T-helper 1 cell treated with Interleukin-12 subunit alpha and Interleukin-12 subunit beta and Interleukin-4 antibody, amounts not matched to agents 30 ng/mL and 1 ng/mL, for 36 hours (primary cell): ENCODE data around the gene ECPAS. TPM values are rescaled to one million over a fixed set of nuclear protein-coding genes. Genes with fewer than 3 reads are reported as not detected.
"Not testable (repeated sequence)": the region's sequence is repeated elsewhere in the genome, so short reads cannot be mapped to it uniquely, and the experiment has no call there.

ENCODE experiments used
- intact Hi-C: fragments of 100-400 bp; cut with micrococcal nuclease; formaldehyde crosslinking; loops from one replicate; pipeline ENCODE4 v1.15.1; 2024
- total RNA-seq: library from RNA; stranded (reverse); gene quantifications from 2 replicates; pipeline ENCODE4 v1.2.3, GENCODE V29; 2022

The ECPAS gene
- total RNA-seq, 1 donor from 2014 or later: 83.5 TPM

DNA sequence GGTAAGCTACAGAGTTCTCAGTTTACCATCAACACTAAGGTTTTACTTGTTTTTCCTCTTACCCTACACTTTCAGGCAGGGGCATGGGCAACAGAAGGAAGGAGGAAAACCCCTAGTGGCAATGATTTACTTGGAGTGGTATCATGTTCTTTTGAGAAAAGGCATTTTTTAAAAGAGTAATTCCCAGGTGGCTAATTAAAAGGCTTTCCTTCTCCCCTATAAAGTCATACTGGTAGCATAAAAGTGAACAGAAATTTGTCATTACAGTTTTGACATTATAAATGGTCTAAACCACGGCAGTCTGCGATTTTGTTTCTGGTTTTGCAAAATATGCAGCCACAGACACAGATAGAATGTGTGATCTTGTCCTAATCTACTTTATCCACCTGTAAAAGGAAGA, 123.3 kb downstream of the ECPAS start:
- intact Hi-C loops: no loop called here

DNA sequence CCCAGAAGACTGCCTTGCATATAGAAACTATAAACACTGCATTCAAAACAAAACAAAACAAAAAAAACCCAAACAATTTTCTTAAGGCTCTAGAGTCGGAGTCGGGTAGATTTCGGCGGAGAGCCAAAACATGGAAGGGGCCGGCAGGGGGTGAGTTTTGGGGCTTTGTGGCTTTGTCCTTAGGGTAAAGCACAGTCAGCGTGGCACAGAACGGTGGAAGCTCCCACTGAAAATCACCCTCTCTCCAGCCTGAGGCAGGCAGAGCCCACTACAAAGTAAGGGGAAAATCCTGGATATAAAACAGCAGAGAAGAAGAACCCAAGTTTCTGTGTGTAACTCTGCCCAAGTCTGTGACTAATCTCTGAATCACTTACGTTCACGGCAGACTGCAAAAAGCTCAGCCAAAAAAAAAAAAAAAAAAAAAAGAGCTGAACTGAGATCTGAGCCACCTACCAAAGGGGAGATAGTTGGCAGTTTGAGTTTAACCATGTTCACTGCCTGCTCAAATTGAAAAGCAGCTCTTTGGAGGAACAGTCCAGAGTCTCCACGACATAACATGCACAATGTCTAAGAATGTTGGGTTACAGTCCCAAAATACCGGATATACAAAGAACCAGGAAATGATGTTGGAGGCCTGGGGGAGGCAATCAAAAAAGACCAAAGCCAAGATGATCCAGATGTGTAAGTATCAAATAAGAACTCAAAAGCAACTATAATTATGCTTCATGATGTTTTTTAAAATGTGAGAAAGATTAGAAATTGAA, 127.5 kb downstream of the ECPAS start:
- intact Hi-C loops: no loop called here

DNA sequence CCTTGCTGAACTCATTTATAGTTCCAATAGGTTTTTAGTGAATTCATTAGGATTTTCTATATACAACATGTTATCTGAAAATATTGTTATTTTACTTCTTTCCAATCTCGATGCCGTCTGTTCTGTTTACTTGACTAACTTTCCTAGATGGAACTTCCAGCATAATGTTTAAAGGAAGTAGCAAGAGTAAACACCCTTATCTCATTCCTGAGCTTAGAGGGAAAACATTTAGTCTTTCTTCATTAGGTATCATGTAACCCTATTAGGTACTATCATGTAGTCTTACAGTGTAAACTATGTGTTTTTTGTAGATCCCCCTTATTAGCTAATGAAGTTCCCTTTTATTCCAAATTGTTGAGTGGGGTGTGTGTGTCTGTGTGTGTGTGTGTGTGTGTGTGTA, 131.6 kb downstream of the ECPAS start:
- intact Hi-C loops: no loop called here

DNA sequence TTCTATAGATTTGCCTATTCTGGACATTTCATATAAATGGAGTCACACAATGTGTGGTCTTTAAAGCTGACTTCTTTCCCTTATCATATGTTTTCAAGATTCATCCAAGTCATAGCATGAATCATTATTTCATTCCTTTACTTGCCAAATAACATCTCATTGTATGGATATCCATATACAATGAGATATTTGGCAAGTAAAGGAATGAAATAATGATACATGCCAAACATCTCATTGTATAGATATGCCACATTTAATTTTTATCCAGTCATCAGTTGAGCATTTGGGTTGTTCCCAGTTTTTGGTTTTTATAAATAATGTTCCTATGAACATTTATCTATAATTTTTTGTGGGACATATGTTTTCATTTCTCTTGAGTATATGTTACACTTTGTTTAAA, 133.6 kb downstream of the ECPAS start:
- intact Hi-C loops: no loop called here

DNA sequence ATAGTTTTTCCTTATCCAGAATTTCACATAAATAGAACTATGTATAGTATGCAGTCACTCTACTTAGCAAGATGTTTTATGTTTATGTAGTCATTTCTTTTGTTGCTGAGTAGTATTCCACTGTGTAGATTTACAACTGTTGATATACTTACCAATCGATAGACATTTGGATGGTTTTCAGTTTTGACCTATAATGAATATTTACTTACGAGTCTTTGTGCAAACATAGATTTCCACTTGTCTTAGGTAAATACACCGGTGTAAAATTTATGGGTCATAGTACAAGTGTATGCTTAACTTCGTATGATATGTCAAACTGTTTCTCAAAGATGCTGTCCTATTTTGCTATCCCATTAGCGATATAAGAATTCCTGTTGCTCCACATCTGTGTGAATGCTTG, 134.4 kb downstream of the ECPAS start:
- intact Hi-C loops: no loop called here

DNA sequence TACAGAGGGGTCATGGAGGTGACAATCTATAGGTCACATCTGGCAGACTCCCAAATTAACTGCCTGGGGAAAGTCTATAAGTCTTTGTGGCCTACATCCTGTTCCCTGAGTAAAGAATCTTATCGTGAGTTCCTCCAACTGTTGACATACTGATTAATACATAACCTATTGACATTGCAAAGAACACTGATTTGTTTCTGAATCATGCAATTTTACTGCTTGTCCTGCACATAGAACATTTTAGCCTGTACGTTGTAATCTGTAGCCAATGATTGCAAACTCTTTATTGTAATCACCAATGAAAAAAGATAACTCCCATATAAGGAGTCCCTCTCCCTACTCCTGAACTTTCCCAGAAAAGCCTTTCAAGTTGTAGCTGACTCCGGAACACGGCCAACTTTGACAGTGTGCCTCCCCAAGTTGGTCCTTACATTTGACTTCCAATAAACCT, 135.3 kb downstream of the ECPAS start:
- intact Hi-C loops: no loop called here

DNA sequence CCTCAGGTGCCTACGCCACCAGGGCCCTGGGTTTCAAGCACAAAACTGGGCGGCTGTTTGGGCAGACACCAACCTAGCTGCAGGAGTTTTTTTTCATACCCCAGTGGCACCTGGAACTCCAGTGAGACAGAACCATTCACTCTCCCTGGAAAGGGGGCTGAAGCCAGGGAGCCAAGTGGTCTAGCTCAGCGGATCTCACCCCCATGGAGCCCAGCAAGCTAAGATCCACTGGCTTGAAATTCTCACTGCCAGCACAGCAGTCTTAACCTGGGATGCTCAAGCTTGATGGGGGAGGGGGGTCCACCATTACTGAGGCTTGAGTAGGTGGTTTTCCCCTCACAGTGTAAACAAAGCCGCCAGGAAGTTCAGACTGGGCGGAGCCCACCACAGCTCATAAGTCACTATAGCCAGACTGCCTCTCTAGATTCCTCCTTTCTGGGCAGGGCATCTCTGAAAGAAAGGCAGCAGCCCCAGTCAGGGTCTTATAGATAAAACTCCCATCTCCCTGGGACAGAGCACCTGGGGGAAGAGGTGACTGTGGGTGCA, 149.8 kb downstream of the ECPAS start:
- intact Hi-C loops: not testable (repeated sequence)

DNA sequence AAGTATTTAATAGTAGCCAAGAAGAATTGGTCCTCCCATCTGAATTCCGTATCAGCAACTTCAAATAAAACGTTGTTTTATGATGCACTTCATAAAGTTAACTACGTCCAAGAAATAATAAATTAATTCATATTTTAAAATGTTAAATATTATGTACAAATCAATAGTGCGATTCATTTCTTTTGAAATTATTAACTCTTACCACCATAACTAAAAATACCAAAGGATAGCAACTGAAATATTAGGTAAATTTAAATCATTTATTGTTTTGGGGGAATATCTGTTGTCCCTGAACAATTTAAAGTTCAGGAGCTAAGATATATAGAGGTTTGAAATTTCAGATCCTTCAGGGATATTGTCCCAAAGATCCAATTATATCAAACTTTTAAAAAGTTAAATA, 154.1 kb downstream of the ECPAS start, which contains the start of gene OR2K2:
Gene OR2K2 (minus strand): TSS at position 101 of the 400 bp plus-strand sequence. CDS start 1,791 bp downstream, outside the sequence.
- intact Hi-C loops: no loop called here

DNA sequence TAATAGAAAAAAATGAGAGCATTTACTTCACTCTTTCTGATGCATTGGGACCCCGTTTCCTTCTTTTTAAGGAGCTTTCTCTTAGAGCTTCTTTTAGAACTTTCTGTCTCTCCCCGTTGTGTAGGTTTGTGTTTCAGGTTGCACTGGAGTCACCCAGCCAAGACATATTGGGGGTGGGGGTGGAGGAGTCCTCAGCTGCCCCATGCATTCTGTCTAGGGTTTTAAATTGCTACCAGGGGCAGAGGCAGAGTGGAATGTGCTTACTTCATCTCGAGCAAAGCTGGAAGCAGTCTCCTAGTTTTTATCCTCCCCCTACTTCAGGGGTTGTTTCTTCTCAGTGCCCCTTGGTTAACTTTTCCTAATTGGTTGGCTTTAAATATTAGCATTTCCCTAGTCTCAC, 163.6 kb downstream of the ECPAS start:
- intact Hi-C loops: no loop called here

DNA sequence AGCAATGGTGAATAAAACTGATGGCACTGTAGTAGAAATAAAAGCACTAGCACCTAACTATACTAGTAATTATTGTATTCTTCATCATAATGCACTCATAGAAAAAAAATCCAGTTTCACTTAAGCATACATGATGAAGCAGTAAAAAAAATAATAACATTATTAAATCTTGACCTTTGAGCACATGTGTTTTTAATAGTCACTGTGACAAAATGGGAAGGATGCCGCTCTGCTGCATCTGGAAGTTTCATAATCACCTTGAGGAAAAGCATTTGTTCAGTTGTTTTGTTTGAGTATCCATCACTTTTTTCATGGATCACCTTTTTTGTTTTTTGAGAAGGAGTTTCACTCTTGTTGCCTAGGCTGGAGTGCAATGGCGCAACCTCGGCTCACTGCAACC, 167.4 kb downstream of the ECPAS start:
- intact Hi-C loops: no loop called here

Other genes starting within 250 kb of the ECPAS start
- gene OR2K2, start 154.2 kb downstream of the ECPAS start, total RNA-seq: not detected in 2 replicates
- gene ZNF483, start 40.8 kb upstream of the ECPAS start, total RNA-seq: 4.2 and 4.7 TPM in 2 replicates
- gene PTGR1, start 115.3 kb upstream of the ECPAS start, total RNA-seq: 0.81 and 1.1 TPM in 2 replicates
- 5.3 and 5.8 TPM in 2 replicates for gene DNAJC25, start 147.0 kb upstream of the ECPAS start, total RNA-seq
- 33.9 and 34.3 TPM in 2 replicates for gene GNG10, start 177.2 kb upstream of the ECPAS start, total RNA-seq